ENCODE measurements around the gene NOPCHAP1. TPM values are rescaled to one million over a fixed set of nuclear protein-coding genes. Genes with fewer than 3 reads are reported as not detected.

Gene NOPCHAP1
- total and polyA plus RNA-seq, 2 of the 8 experiments (the other 6 are each of a cell fraction or from before 2014, with no cell fraction given): 14.9 to 39.5 TPM

DNA sequence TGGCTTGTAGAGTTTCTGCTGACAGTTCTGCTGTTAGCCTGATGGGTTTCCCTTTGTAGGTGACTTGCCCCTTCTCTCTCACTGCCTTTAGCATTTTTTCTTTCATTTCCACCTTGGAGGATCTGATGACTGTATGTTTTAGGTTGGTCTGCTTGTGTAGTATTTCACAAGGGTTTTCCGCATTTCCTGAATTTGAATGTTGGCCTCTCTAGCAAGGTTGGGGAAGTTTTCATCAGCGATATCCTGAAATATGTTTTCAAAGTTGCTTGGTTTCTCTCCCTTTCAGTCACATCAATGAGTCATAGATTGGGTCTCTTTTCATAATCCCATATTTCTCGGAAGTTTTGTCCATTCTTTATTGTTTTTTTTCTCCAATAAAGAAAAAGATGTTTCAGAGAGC is 11.4 kb downstream of the NOPCHAP1 start (continued):
- TF ChIP-seq BRCA1 (IDR thresholded peaks at IDR 0.05; ENCODE audit: low read depth, low read length) (no peak), TAF1 (IDR thresholded peaks at IDR 0.05; ENCODE audit: low read depth, low read length) (no peak), POLR2A (IDR thresholded peaks at IDR 0.05; ENCODE audit: control extremely low read depth in 1 of 2, low read depth in 2 of 2, low read length in 2 of 2) (no peak)
